T1000 (cell line): ENCODE measurements around the gene USP47.

Experiments used
- DNase-seq: peaks from one replicate; lab custom pipeline; 2025; ENCODE audit warnings: mixed read lengths; lab: John Stamatoyannopoulos, UW

The USP47 gene

GRCh38 chr11:11942668-11943067, 100.9 kb downstream of the USP47 start:
- DNase-seq: no peak

- DNase-seq: no peak
These were observed 102.7 kb downstream of the USP47 start for GRCh38 chr11:11944444-11944843.

GRCh38 chr11:11946180-11946579, 104.4 kb downstream of the USP47 start:
- DNase-seq: no peak

- DNase-seq: no peak
These were observed 105.1 kb downstream of the USP47 start for GRCh38 chr11:11946878-11947277.

- no peak for DNase-seq
These were observed 106.1 kb downstream of the USP47 start for GRCh38 chr11:11947825-11948224.

GRCh38 chr11:11948242-11948947, 106.6 kb downstream of the USP47 start:
- no peak for DNase-seq

GRCh38 chr11:11949482-11949881, 107.7 kb downstream of the USP47 start:
- DNase-seq: no peak

GRCh38 chr11:11952036-11952435, 110.3 kb downstream of the USP47 start:
- no peak for DNase-seq

- DNase-seq: no peak
These were observed 114.2 kb downstream of the USP47 start for GRCh38 chr11:11956006-11956405.

GRCh38 chr11:11958403-11959231, 116.8 kb downstream of the USP47 start:
- DNase-seq: no peak

GRCh38 chr11:11959601-11960000, 117.8 kb downstream of the USP47 start:
- no peak for DNase-seq

GRCh38 chr11:11960687-11961086, 118.9 kb downstream of the USP47 start:
- no peak for DNase-seq

- no peak for DNase-seq
These were observed 119.7 kb downstream of the USP47 start for GRCh38 chr11:11961399-11962028.

- no peak for DNase-seq
These were observed 121.3 kb downstream of the USP47 start for GRCh38 chr11:11963067-11963466.

- DNase-seq: no peak
These were observed 122.3 kb downstream of the USP47 start for GRCh38 chr11:11963842-11964773.

- DNase-seq: no peak
These were observed 123.0 kb downstream of the USP47 start for GRCh38 chr11:11964774-11965150.

- no peak for DNase-seq
These were observed 123.4 kb downstream of the USP47 start for GRCh38 chr11:11965192-11965591.

- DNase-seq: no peak
These were observed 124.0 kb downstream of the USP47 start for GRCh38 chr11:11965656-11966353.

- no peak for DNase-seq
These were observed 124.6 kb downstream of the USP47 start for GRCh38 chr11:11966354-11966741.

GRCh38 chr11:11966826-11967668, 125.3 kb downstream of the USP47 start:
- DNase-seq: no peak
